H9 (cell line): ENCODE data around the gene MYOM1. TPM values are rescaled to one million over a fixed set of nuclear protein-coding genes. Genes with fewer than 3 reads are reported as not detected.

Source experiments
- DNase-seq: peaks from one replicate; pipeline ENCODE4 v3.0.0-alpha.2; 2017
- H2AFZ ChIP-seq: one replicate; pipeline ENCODE4 v1.6.1; 2013; ENCODE audit warnings: mild to moderate bottlenecking, low read length, control low read depth, moderate library complexity
- H2AK5ac ChIP-seq: 2 replicates; pipeline ENCODE4 v1.6.1; 2013; ENCODE audit warnings: low read length, control low read depth, mixed read lengths; ENCODE audit not compliant: insufficient read length
- H2BK120ac ChIP-seq: one replicate; pipeline ENCODE4 v1.6.1; 2013; ENCODE audit warnings: low read depth, mild to moderate bottlenecking, low read length, control low read depth, inconsistent platforms; ENCODE audit not compliant: poor library complexity, severe bottlenecking
- H2BK12ac ChIP-seq: 2 replicates; pipeline ENCODE4 v1.6.1; 2013; ENCODE audit warnings: low read length, control low read depth, mixed read lengths, low read depth; ENCODE audit not compliant: insufficient read length
- H2BK15ac ChIP-seq: 2 replicates; pipeline ENCODE4 v1.6.1; 2013; ENCODE audit warnings: low read depth, low read length, control low read depth
- H2BK20ac ChIP-seq: one replicate; pipeline ENCODE4 v1.6.1; 2013; ENCODE audit warnings: low read depth, mild to moderate bottlenecking, low read length, control low read depth, inconsistent platforms; ENCODE audit not compliant: poor library complexity, severe bottlenecking
- H2BK5ac ChIP-seq: 2 replicates; pipeline ENCODE4 v1.6.1; 2013; ENCODE audit warnings: low read length, control low read depth, mixed read lengths; ENCODE audit not compliant: insufficient read length
- H3K14ac ChIP-seq: 2 replicates; pipeline ENCODE4 v1.6.1; 2013; ENCODE audit warnings: low read length, control low read depth; ENCODE audit not compliant: insufficient read depth
- H3K18ac ChIP-seq: 2 replicates; pipeline ENCODE4 v1.6.1; 2013; ENCODE audit warnings: low read depth, mild to moderate bottlenecking, mixed read lengths, low read length, control low read depth; ENCODE audit not compliant: insufficient read length
- H3K23ac ChIP-seq: 2 replicates; pipeline ENCODE4 v1.6.1; 2013; ENCODE audit warnings: low read length, control low read depth, mixed read lengths, low read depth; ENCODE audit not compliant: insufficient read length
- H3K23me2 ChIP-seq: 2 replicates; pipeline ENCODE4 v1.6.1; 2013; ENCODE audit warnings: low read depth, mild to moderate bottlenecking, mixed read lengths, low read length, control low read depth; ENCODE audit not compliant: insufficient read length, poor library complexity, severe bottlenecking
- H3K27ac ChIP-seq: 2 replicates; pipeline ENCODE4 v1.5.1; 2013; ENCODE audit warnings: low read length, control low read depth, mixed read lengths, low read depth; ENCODE audit not compliant: insufficient read length
- H3K27me3 ChIP-seq: 2 replicates; pipeline ENCODE4 v1.6.1; 2013; ENCODE audit warnings: low read length, control low read depth, inconsistent platforms; ENCODE audit not compliant: insufficient read depth
- H3K4ac ChIP-seq: 2 replicates; pipeline ENCODE4 v1.6.1; 2013; ENCODE audit warnings: low read depth, mild to moderate bottlenecking, control low read depth, inconsistent platforms, low read length, moderate library complexity
- H3K4me1 ChIP-seq: 2 replicates; pipeline ENCODE4 v1.6.1; 2013; ENCODE audit warnings: low read length, control low read depth, inconsistent platforms; ENCODE audit not compliant: insufficient read depth
- H3K4me2 ChIP-seq: 2 replicates; pipeline ENCODE4 v1.6.1; 2013; ENCODE audit warnings: low read length, control low read depth, mixed read lengths; ENCODE audit not compliant: insufficient read length, insufficient read depth
- H3K56ac ChIP-seq: 2 replicates; pipeline ENCODE4 v1.6.1; 2013; ENCODE audit warnings: low read depth, mild to moderate bottlenecking, mixed read lengths, low read length, control low read depth; ENCODE audit not compliant: insufficient read length
- H3K79me1 ChIP-seq: 2 replicates; pipeline ENCODE4 v1.6.1; 2013; ENCODE audit warnings: low read depth, mild to moderate bottlenecking, moderate library complexity, low read length, control low read depth, inconsistent platforms; ENCODE audit not compliant: insufficient read depth, poor library complexity, severe bottlenecking
- H3K79me2 ChIP-seq: 2 replicates; pipeline ENCODE4 v1.6.1; 2013; ENCODE audit warnings: low read length, control low read depth, inconsistent platforms; ENCODE audit not compliant: insufficient read depth
- H3K9ac ChIP-seq: 2 replicates; pipeline ENCODE4 v1.6.1; 2013; ENCODE audit warnings: low read length, control low read depth, mixed read lengths; ENCODE audit not compliant: insufficient read length; ENCODE audit errors: extremely low read depth
- H3K9me3 ChIP-seq: one replicate; pipeline ENCODE4 v1.6.1; 2013; ENCODE audit warnings: low read depth, low read length, inconsistent platforms; ENCODE audit not compliant: control insufficient read depth
- H3T11ph ChIP-seq: one replicate; pipeline ENCODE4 v1.6.1; 2013; ENCODE audit warnings: mild to moderate bottlenecking, low read length, control low read depth, inconsistent platforms
- H4K20me1 ChIP-seq: one replicate; pipeline ENCODE4 v1.6.1; 2013; ENCODE audit not compliant: control insufficient read depth, insufficient read length, insufficient read depth
- H4K5ac ChIP-seq: 2 replicates; pipeline ENCODE4 v1.6.1; 2013; ENCODE audit warnings: low read depth, mild to moderate bottlenecking, mixed read lengths, low read length, control low read depth; ENCODE audit not compliant: insufficient read length
- H4K8ac ChIP-seq: replicated peaks from 2 replicates; pipeline ENCODE4 v1.6.1; 2013; ENCODE audit warnings: low read length, control low read depth, mixed read lengths, low read depth; ENCODE audit not compliant: insufficient read length
- H4K91ac ChIP-seq: 2 replicates; pipeline ENCODE4 v1.6.1; 2013; ENCODE audit warnings: low read depth, mild to moderate bottlenecking, moderate library complexity, mixed read lengths, low read length, control low read depth; ENCODE audit not compliant: insufficient read length
- H3K27ac Mint-ChIP-seq, 3 experiments: 2 replicates in 2 of 3; 3 replicates in 1 of 3; pipeline ENCODE4 v1.8.0; 2020 to 2021; ENCODE audit warnings: mixed read lengths in 3 of 3, mild to moderate bottlenecking in 1 of 3, moderate library complexity in 1 of 3
- H3K27me3 Mint-ChIP-seq: 2 replicates; pipeline ENCODE4 v1.8.0; 2021; ENCODE audit warnings: low read depth, mild to moderate bottlenecking, moderate library complexity, mixed read lengths
- H3K36me3 Mint-ChIP-seq, 3 experiments: 2 replicates in 2 of 3; 3 replicates in 1 of 3; pipeline ENCODE4 v1.8.0; 2020 to 2021; ENCODE audit warnings: low read depth in 3 of 3, mixed read lengths in 3 of 3; ENCODE audit not compliant: insufficient read depth in 1 of 3
- H3K4me1 Mint-ChIP-seq, 2 experiments: 2 replicates each; pipeline ENCODE4 v1.8.0; 2020; ENCODE audit warnings: mixed read lengths in 2 of 2
- H3K4me3 Mint-ChIP-seq, 2 experiments: 2 replicates in 1 of 2; 3 replicates in 1 of 2; pipeline ENCODE4 v1.8.0; 2020 to 2021; ENCODE audit warnings: mild to moderate bottlenecking in 2 of 2, mixed read lengths in 2 of 2, moderate library complexity in 1 of 2
- H3K9me3 Mint-ChIP-seq, 2 experiments: 2 replicates in 1 of 2; 3 replicates in 1 of 2; pipeline ENCODE4 v1.8.0; 2020; ENCODE audit warnings: mild to moderate bottlenecking in 2 of 2, mixed read lengths in 2 of 2, moderate library complexity in 1 of 2
- CTCF ChIP-seq: fragments of 200-600 bp; sonication (generic); conservative IDR thresholded peaks from 3 replicates; pipeline ENCODE4 v1.8.0; 2021; ENCODE audit warnings: antibody characterized with exemption, mild to moderate bottlenecking
- WGBS: extraction: QIAGEN DNeasy Blood & Tissue Kit; methylation state at CpG from one replicate; pipeline ENCODE4 v1.1.7; 2013; ENCODE audit warnings: missing lambda C conversion rate, low lambda C conversion rate, mixed read lengths; ENCODE audit not compliant: insufficient read length; ENCODE audit errors: extremely low coverage; 5-methylcytosine and 5-hydroxymethylcytosine counted together
- total RNA-seq: library from RNA; stranded (reverse); gene quantifications from 2 replicates; pipeline ENCODE4 v1.2.1, GENCODE V29; 2021

The MYOM1 gene
- total RNA-seq, 1 experiment from 2014 or later = 0.17 TPM

DNA sequence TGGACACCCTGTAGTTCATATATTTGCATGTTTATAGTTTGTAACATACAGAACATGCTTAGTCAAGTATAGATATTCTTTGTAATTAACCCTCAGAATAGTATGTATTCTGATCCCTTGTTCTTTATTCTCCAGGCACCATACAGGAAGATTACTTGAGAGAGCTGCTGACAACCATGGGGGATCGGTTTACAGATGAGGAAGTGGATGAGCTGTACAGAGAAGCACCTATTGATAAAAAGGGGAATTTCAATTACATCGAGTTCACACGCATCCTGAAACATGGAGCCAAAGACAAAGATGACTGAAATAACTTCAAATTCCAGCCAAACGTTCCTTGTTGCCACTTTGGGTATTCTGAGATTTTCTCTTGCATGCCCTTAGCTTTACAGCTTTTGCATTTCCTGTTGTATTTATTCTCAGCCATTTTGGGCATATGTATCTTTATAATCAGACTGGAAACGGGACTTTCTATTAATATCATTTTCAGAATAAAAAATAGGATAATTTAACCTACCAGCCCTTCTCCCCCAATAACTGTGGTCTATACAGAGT lies 35.9 kb upstream of the MYOM1 start:
- no peak overlapping the region for H4K8ac ChIP-seq
- H3K18ac ChIP-seq = no peak overlapping the region
- H3K9ac ChIP-seq = no peak overlapping the region
- H3K4me1 ChIP-seq = no peaks in the 10 kb centered on the region
- H2BK20ac ChIP-seq = no peak overlapping the region
- no peaks in the 10 kb centered on the region for H3K27me3 ChIP-seq
- H4K91ac ChIP-seq = no peak overlapping the region
- no peak overlapping the region for H3K23ac ChIP-seq
- H2AFZ ChIP-seq = no peak overlapping the region
- Mint-ChIP-seq H3K36me3 (peaks cover 34 to 51% (median 51%) of the 10 kb centered on the region in 3 experiments), H3K9me3 (no peaks in the 10 kb centered on the region; a peak in 1 of 5 replicates), H3K27ac (peak overlapping the region in 1 of 3 experiments; percentile 42; a peak in 2 of 7 replicates), H3K4me1 (peaks cover 19 to 31% of the 10 kb centered on the region in 2 experiments), H3K4me3 (no peak overlapping the region), H3K27me3 (no peaks in the 10 kb centered on the region)
- H2AK5ac ChIP-seq = no peak overlapping the region
- no peak overlapping the region for H3K14ac ChIP-seq
- no peak overlapping the region for H3K27ac ChIP-seq
- H3K56ac ChIP-seq = no peak overlapping the region
- H3K79me2 ChIP-seq = no peaks in the 10 kb centered on the region; the same call in 1 of the 2 replicates
- H3K79me1 ChIP-seq = no peaks in the 10 kb centered on the region
- no peak overlapping the region for H2BK120ac ChIP-seq
- no peak for DNase-seq
- no peak overlapping the region for H3T11ph ChIP-seq
- no peak overlapping the region for H2BK12ac ChIP-seq
- H3K4me2 ChIP-seq = no peak overlapping the region
- no peak overlapping the region for H3K4ac ChIP-seq
- H2BK15ac ChIP-seq = no peak overlapping the region
- no peak for TF ChIP-seq CTCF
- no peaks in the 10 kb centered on the region for H3K9me3 ChIP-seq
- no peaks in the 10 kb centered on the region for H4K20me1 ChIP-seq
- no peak overlapping the region for H2BK5ac ChIP-seq
- H3K23me2 ChIP-seq = no peaks in the 10 kb centered on the region
- WGBS = no CpG with 5 or more reads among the region's 5 CpGs
- no peak overlapping the region for H4K5ac ChIP-seq
